ENCODE measurements around the gene PLEKHA5.

DNA sequence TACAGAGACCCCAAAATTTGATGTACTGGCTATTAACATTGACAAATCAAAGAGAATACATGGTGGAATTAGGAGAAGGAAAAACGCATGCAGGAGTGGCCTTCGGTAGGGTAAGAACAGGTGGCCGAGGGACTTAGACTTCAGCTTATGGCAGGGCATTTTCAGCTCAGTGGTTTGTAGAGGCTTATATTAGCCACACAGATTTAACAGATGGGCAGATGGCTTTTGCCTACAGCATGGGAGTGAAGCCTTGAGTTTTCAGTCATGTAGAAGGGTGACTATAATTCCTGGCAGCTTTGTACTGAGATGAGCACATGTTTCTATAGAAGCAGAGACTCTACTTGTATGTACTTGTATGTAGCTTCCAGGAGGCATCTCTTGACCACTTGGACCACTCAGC lies 40.9 kb upstream of the PLEKHA5 start:
- TF ChIP-seq, protein P1, sequence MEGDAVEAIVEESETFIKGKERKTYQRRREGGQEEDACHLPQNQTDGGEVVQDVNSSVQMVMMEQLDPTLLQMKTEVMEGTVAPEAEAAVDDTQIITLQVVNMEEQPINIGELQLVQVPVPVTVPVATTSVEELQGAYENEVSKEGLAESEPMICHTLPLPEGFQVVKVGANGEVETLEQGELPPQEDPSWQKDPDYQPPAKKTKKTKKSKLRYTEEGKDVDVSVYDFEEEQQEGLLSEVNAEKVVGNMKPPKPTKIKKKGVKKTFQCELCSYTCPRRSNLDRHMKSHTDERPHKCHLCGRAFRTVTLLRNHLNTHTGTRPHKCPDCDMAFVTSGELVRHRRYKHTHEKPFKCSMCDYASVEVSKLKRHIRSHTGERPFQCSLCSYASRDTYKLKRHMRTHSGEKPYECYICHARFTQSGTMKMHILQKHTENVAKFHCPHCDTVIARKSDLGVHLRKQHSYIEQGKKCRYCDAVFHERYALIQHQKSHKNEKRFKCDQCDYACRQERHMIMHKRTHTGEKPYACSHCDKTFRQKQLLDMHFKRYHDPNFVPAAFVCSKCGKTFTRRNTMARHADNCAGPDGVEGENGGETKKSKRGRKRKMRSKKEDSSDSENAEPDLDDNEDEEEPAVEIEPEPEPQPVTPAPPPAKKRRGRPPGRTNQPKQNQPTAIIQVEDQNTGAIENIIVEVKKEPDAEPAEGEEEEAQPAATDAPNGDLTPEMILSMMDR (IDR thresholded peaks at IDR 0.05), result no peak
- TF ChIP-seq POLR2A (IDR thresholded peaks at IDR 0.05), result no peak

Measured in testis (tissue), 2 donors.